ENCODE measurements around the gene GHRL.
"Not testable (repeated sequence)": the region's sequence is repeated elsewhere in the genome, so short reads cannot be mapped to it uniquely, and the experiment has no call there.

The GHRL gene

GRCh38 chr3:10299175-10299574 is 6.4 kb upstream of the GHRL start:
- DNase-seq (ENCODE audit: low read depth in 2 of 2), result no peak

DNA sequence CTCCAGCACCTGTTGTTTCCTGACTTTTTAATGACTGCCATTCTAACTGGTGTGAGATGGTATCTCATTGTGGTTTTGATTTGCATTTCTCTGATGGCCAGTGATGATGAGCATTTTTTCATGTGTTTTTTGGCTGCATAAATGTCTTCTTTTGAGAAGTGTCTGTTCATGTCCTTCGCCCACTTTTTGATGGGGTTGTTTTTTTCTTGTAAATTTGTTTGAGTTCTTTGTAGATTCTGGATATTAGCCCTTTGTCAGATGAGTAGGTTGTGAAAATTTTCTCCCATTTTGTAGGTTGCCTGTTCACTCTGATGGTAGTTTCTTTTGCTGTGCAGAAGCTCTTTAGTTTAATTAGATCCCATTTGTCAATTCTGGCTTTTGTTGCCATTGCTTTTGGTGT is 5.3 kb upstream of the GHRL start:
- DNase-seq (ENCODE audit: low read depth in 2 of 2), result not testable (repeated sequence)

DNA sequence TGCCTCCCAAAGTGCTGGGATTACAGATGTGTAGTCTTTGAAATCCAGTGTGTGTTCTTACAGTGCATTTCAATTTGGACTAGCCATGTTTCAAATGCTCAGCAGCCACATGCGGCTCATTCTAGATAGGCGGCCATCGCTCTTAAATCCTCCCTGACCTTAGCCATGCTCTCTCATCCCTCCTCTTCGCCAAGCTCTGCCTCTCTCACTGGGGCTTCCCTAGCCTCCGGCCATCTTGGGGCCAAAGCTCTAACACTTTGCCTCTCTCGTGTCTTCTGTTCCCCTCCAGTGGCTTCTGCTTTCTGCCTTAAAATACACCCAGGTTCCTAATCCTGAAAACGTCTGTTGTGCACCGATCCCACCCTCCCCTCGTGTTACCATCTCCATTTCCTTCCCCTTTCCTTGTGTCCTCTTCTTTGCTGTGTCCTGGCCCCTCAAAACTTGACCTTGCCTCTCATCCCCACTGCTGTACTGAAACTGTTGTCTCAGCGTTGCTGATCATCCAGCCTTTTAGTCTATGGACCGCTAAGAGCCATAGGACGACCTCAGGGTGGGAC is 1.4 kb upstream of the GHRL start:
- DNase-seq (ENCODE audit: low read depth in 2 of 2), result no peak

- no peak for DNase-seq (ENCODE audit: low read depth in 2 of 2)
These were observed 1.1 kb downstream of the GHRL start for GRCh38 chr3:10291641-10292040.

DNA sequence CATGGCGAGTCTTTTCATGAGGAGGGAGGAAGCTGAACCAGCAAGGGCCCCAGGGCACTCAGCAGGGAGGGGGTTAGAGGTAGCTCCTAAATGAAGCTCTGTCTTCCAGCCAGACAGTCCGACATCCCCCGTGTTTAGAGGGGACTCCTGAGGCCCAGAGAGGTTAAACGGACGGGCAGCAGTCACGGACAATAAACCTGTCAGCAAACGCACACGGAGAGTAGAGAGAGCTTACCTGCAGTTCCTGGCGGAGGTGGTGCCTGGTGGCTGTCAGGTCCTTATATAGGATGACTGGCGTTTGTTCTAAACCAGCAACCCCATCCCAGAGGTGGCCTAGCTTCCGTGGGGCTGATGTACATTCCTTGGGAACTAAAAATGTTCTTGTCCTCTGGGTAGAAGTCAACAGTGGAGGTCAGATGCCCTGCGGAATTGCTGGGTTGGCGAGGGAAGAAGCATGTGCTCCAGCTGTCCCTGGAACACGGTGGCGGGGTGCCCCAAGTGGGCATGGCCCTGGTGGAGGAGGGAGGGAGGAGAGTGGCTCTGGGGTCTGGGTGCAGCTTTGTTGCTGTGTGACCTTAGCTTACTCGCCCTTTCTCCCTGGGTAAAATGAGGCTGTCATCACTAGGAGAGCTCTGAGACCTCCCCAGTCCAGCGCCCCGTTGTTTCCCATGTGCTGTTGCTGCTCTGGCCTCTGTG is 2.1 kb downstream of the GHRL start:
- no peak for DNase-seq (ENCODE audit: low read depth in 2 of 2)

DNA sequence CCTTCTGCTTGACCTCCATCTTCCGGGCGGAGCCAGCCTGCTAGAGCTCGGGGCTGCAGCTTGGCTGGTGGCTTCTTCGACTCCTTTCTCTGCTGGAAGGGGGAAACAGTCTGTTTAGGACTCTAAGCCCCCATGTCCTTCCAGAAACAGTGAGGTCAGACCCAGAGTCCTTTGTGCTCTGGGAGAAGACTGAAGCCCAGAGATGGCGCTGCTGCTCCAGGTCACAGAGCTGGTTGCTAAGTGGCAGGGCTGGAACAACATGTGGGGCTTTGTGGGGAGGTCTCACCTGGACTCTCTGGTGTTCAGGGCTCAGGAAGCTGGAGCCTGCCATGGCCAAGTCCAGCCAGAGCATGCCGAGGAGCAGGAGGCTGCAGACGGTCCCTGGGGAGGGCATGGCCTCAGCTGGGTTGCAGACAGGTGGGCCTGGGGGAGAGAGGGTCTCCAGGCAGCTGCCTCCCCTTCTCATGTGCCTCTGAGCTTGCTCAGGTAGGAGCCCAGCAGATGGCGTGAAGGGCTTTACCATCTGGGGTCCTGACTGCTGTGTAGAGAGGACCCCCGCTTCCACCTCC is 2.9 kb downstream of the GHRL start:
- no peak for DNase-seq (ENCODE audit: low read depth in 2 of 2)

GRCh38 chr3:10289077-10289476 is 3.7 kb downstream of the GHRL start:
- DNase-seq (ENCODE audit: low read depth in 2 of 2), result no peak

DNA sequence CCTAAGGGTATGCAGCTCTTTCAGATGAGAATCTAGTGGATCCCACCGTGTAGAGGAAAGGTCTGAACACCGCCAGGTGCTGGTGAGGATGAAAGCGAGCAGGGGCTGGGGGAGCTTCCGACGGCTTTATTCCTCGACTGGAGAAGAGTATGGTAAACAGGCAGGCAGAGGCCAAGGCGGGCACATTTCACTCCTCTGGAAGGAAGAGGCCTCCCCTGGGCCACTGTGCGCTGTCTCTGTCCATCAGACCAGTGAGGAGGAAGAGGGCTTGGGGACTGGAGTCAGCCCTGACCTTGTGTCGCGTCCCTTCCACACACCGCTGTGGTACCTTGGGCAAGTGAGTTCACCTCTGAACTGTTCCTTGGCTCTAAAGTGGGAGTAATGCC is 4.2 kb downstream of the GHRL start:
- DNase-seq (ENCODE audit: low read depth in 2 of 2), result no peak

- DNase-seq (ENCODE audit: low read depth in 2 of 2), result no peak
These were observed 4.7 kb downstream of the GHRL start for GRCh38 chr3:10287936-10288574.

- no peak for DNase-seq (ENCODE audit: low read depth in 2 of 2)
These were observed 6.0 kb downstream of the GHRL start for GRCh38 chr3:10286596-10287295.

GRCh38 chr3:10286133-10286524 is 6.6 kb downstream of the GHRL start:
- no peak for DNase-seq (ENCODE audit: low read depth in 2 of 2)

GRCh38 chr3:10285272-10286132 is 7.2 kb downstream of the GHRL start:
- DNase-seq (ENCODE audit: low read depth in 2 of 2), result no peak

DNA sequence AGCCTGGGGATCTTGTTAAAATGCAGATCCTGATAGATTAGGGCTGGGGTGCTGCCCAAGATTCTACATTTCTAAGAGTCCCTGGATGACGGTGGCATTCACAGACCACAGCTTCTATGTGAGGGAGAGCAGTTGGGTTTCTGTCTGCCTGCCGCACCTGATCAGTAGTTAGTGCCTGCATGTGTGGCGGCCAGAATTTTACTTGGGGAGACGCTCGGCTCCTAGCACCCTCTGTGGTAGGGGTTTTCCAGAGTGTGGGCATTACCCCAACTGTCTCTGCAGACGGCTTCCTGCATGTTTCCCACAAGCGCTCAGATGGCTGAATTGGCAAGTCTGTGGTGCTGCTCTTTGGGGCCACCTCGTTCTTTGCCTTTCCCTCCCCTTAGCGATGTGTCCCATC is 8.3 kb downstream of the GHRL start:
- DNase-seq (ENCODE audit: low read depth in 2 of 2), result peak in 1 of 2 donors; percentile 7

- no peak for DNase-seq (ENCODE audit: low read depth in 2 of 2)
These were observed 9.1 kb downstream of the GHRL start for GRCh38 chr3:10283638-10284037.

- no peak for DNase-seq (ENCODE audit: low read depth in 2 of 2)
These were observed 10.8 kb downstream of the GHRL start for GRCh38 chr3:10281951-10282350.

GRCh38 chr3:10280571-10280970 is 12.2 kb downstream of the GHRL start:
- no peak for DNase-seq (ENCODE audit: low read depth in 2 of 2)

DNA sequence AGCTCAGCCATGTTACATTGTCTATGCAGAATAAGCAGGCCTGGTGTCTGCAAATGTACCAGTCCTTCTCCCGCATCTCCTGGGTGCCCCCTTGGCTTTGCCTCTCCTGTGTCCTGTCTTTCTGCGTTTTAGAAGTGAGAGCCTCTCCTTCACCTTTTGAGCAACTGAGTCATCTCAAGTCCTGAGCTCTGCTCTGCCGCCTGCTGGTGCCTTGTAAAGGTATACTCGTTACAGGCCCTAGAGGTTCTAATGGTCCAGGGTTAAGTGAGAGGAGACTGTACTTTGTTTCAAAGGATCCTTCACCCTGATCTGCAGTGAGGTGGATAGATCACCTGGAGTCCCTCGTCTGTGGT is 12.6 kb downstream of the GHRL start:
- no peak for DNase-seq (ENCODE audit: low read depth in 2 of 2)

GRCh38 chr3:10279384-10280176 is 13.2 kb downstream of the GHRL start:
- no peak for DNase-seq (ENCODE audit: low read depth in 2 of 2)

GRCh38 chr3:10278501-10278900 is 14.2 kb downstream of the GHRL start:
- DNase-seq (ENCODE audit: low read depth in 2 of 2), result no peak

- DNase-seq (ENCODE audit: low read depth in 2 of 2), result no peak
These were observed 15.6 kb downstream of the GHRL start for GRCh38 chr3:10277115-10277625.

DNA sequence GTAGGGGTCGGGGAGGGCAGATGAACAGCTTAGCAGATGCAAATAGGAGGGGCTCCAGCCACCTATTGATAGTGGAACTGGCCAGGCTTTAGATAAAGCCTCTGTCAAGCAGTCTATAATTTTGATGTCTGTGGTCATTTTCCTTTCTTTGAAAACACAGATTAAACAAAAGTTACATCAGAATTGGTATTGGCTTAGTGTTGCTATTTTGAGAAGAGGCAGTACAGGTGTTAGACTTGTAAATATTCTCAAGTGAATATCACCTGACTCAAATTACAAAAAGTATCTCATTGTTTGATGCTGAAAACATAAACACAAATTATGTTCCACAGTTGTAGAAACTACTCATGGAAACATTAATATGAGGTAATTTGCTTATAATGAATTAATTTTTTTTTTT is 18.1 kb downstream of the GHRL start:
- no peak for DNase-seq (ENCODE audit: low read depth in 2 of 2)

Data from stimulated activated CD4-positive, alpha-beta T cell treated with anti-CD3 and anti-CD28 coated beads, Interleukin-1b, Interleukin-23, amount 100 ng/mL, for 1 hour (primary cell).